Adipocyte (in vitro differentiated cells): ENCODE measurements around the gene MAP1LC3A.
A peak's percentile ranks its signal among the peaks of the same experiment; 100 is the strongest.

Experiments
- DNase-seq: peaks from one replicate; pipeline ENCODE4 v3.0.0-alpha.2; 2015; ENCODE audit warnings: low read depth
- H3K27me3 ChIP-seq: replicated peaks from 2 replicates; pipeline ENCODE4 v1.7.0; 2013; ENCODE audit warnings: mild to moderate bottlenecking, low read length, moderate library complexity; ENCODE audit not compliant: control insufficient read depth, insufficient read depth
- H3K36me3 ChIP-seq: 2 replicates; pipeline ENCODE4 v1.7.0; 2013; ENCODE audit warnings: low read length, mild to moderate bottlenecking, moderate library complexity; ENCODE audit not compliant: control insufficient read depth, insufficient read depth, severe bottlenecking
- H3K4me1 ChIP-seq: 2 replicates; pipeline ENCODE4 v1.7.0; 2013; ENCODE audit warnings: mild to moderate bottlenecking, low read length, moderate library complexity; ENCODE audit not compliant: control insufficient read depth, insufficient read depth
- H3K4me3 ChIP-seq: 2 replicates; pipeline ENCODE4 v1.7.0; 2013; ENCODE audit warnings: mild to moderate bottlenecking, low read length, moderate library complexity
- H3K9ac ChIP-seq: 2 replicates; pipeline ENCODE4 v1.7.0; 2013; ENCODE audit warnings: mild to moderate bottlenecking, low read length, moderate library complexity
- H3K9me3 ChIP-seq: 2 replicates; pipeline ENCODE4 v1.7.0; 2013; ENCODE audit warnings: mild to moderate bottlenecking, low read length, moderate library complexity; ENCODE audit not compliant: control insufficient read depth

MAP1LC3A gene

GRCh38 chr20:34570859-34571306 is 12.4 kb downstream of the MAP1LC3A start:
- Histone ChIP-seq H3K4me1 (no peaks in the 10 kb centered on the region), H3K27me3 (no peaks in the 10 kb centered on the region), H3K9ac (no peak overlapping the region), H3K36me3 (peaks cover 22% of the 10 kb centered on the region), H3K9me3 (no peaks in the 10 kb centered on the region), H3K4me3 (no peak overlapping the region)
- DNase-seq, result peak; percentile 7

GRCh38 chr20:34571753-34572152 is 13.2 kb downstream of the MAP1LC3A start:
- no peak overlapping the region for H3K9ac ChIP-seq
- DNase-seq, result no peak
- H3K27me3 ChIP-seq, result no peaks in the 10 kb centered on the region
- H3K4me1 ChIP-seq, result no peaks in the 10 kb centered on the region
- peaks cover 22% of the 10 kb centered on the region for H3K36me3 ChIP-seq
- no peaks in the 10 kb centered on the region for H3K9me3 ChIP-seq
- H3K4me3 ChIP-seq, result no peak overlapping the region

DNA sequence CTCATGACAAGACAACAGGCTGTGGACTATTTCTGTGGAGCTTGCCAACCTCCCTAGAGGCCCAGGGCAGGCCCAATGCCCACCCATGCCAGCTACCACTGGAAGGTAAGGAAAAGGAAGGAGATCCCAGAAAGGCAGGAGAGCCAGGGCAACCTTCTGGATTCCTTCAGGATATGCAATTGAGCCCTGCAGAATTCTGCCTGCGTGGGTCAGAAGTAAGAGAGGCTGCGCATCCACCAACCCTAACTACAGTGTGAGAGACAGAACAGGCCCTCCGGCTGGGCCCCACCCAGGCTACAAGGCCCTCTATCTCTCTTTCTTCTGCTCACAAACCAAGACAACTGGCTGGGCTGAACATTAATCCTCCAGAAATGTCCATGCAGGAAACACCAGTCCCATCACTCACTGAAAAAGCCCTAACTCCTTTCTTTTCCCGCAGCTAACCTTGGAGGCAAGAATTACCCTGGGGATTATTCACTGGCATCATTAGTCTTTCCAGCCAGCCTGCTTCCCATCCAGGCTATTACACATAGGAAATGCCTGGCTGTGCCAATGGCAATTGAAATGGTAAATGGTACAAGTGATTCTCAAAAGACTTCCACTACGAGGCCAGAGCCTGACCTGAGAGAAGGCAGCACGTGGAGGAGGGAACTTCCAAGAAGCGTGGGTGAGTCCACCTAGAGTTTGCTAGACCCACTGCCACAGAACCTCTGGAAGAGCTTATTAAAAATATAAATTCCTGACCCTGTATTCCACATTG is 15.2 kb downstream of the MAP1LC3A start:
- Histone ChIP-seq H3K4me3 (no peak overlapping the region), H3K4me1 (peaks cover 12% of the 10 kb centered on the region), H3K9me3 (no peaks in the 10 kb centered on the region), H3K9ac (no peak overlapping the region), H3K27me3 (no peaks in the 10 kb centered on the region), H3K36me3 (peaks cover 22% of the 10 kb centered on the region)
- no peak for DNase-seq

- H3K9me3 ChIP-seq, result no peaks in the 10 kb centered on the region
- no peaks in the 10 kb centered on the region for H3K27me3 ChIP-seq
- H3K4me3 ChIP-seq, result no peak overlapping the region
- no peak for DNase-seq
- no peak overlapping the region for H3K9ac ChIP-seq
- peaks cover 19% of the 10 kb centered on the region for H3K4me1 ChIP-seq
- H3K36me3 ChIP-seq, result peaks cover 22% of the 10 kb centered on the region
Observed at GRCh38 chr20:34574426-34574825, 15.9 kb downstream of the MAP1LC3A start.

GRCh38 chr20:34574861-34575260 is 16.3 kb downstream of the MAP1LC3A start:
- no peaks in the 10 kb centered on the region for H3K27me3 ChIP-seq
- H3K9me3 ChIP-seq, result no peaks in the 10 kb centered on the region
- H3K4me1 ChIP-seq, result peaks cover 24% of the 10 kb centered on the region
- peaks cover 22% of the 10 kb centered on the region for H3K36me3 ChIP-seq
- no peak overlapping the region for H3K9ac ChIP-seq
- no peak for DNase-seq
- no peak overlapping the region for H3K4me3 ChIP-seq

DNA sequence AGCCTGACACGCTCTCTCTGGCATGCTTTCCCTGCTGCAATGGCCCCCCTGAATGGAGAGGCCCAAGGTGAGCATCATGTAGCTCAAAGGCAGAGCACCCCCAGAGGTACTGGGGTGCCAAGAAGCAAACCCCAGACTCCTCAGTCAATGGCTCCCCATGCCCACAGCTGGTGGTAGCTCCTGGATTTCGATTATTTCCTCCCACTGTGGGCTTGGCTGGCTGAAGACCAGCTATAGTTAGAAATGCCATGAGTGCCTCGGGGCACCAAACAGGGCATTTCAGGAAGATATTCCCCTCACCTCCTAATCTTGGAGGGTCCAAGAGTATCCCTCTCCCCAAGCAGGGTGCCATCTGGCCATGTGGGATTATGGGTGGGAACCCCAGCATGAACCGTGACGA is 16.8 kb downstream of the MAP1LC3A start:
- Histone ChIP-seq H3K9ac (no peak overlapping the region), H3K9me3 (no peaks in the 10 kb centered on the region), H3K27me3 (no peaks in the 10 kb centered on the region), H3K4me3 (no peak overlapping the region), H3K4me1 (peaks cover 27% of the 10 kb centered on the region), H3K36me3 (peaks cover 22% of the 10 kb centered on the region)
- no peak for DNase-seq

GRCh38 chr20:34575756-34576155 is 17.2 kb downstream of the MAP1LC3A start:
- no peak overlapping the region for H3K4me3 ChIP-seq
- no peaks in the 10 kb centered on the region for H3K9me3 ChIP-seq
- peaks cover 22% of the 10 kb centered on the region for H3K36me3 ChIP-seq
- no peak for DNase-seq
- H3K4me1 ChIP-seq, result peaks cover 27% of the 10 kb centered on the region
- H3K9ac ChIP-seq, result no peak overlapping the region
- no peaks in the 10 kb centered on the region for H3K27me3 ChIP-seq

DNA sequence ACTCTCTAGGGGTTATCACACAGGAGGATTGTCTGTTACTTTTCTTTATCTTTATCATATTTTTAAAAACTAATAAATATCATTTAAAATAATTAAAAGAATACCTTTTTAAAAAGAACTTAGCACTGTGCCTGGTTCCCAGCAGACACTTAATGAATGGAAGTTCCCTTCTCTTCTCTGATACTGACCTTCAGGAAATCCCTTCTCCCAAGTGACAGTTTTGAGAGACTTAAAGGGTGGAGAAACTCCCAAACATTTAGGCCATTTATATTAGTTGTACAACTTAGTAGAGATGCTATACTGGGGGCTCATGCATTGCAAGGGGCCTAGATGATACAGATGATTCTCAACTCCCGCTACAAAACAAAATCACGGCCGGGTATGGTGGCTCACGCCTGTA is 18.5 kb downstream of the MAP1LC3A start:
- no peaks in the 10 kb centered on the region for H3K27me3 ChIP-seq
- peaks cover 19% of the 10 kb centered on the region for H3K36me3 ChIP-seq
- peaks cover 38% of the 10 kb centered on the region for H3K4me1 ChIP-seq
- no peak overlapping the region for H3K4me3 ChIP-seq
- no peak overlapping the region for H3K9ac ChIP-seq
- DNase-seq, result no peak
- H3K9me3 ChIP-seq, result no peaks in the 10 kb centered on the region

GRCh38 chr20:34578025-34578424 is 19.5 kb downstream of the MAP1LC3A start:
- peak; percentile 17 for DNase-seq
- peaks cover 13% of the 10 kb centered on the region for H3K36me3 ChIP-seq
- no peaks in the 10 kb centered on the region for H3K9me3 ChIP-seq
- H3K4me3 ChIP-seq, result no peak overlapping the region
- H3K4me1 ChIP-seq, result peaks cover 47% of the 10 kb centered on the region
- peak overlapping the region; percentile 47 for H3K9ac ChIP-seq
- H3K27me3 ChIP-seq, result no peaks in the 10 kb centered on the region

- Histone ChIP-seq H3K27me3 (no peaks in the 10 kb centered on the region), H3K36me3 (peaks cover 10% of the 10 kb centered on the region), H3K4me3 (no peak overlapping the region), H3K9ac (peak overlapping the region; percentile 47), H3K4me1 (peaks cover 49% of the 10 kb centered on the region), H3K9me3 (no peaks in the 10 kb centered on the region)
- no peak for DNase-seq
Observed at GRCh38 chr20:34578521-34578920, 20.0 kb downstream of the MAP1LC3A start.

GRCh38 chr20:34579191-34579978 is 20.9 kb downstream of the MAP1LC3A start:
- no peaks in the 10 kb centered on the region for H3K9me3 ChIP-seq
- H3K4me1 ChIP-seq, result peaks cover 49% of the 10 kb centered on the region
- no peak overlapping the region for H3K9ac ChIP-seq
- no peak overlapping the region for H3K4me3 ChIP-seq
- H3K27me3 ChIP-seq, result no peaks in the 10 kb centered on the region
- DNase-seq, result peak; percentile 91
- H3K36me3 ChIP-seq, result peaks cover 5% of the 10 kb centered on the region
